ENCODE data around the gene SULT1A1. TPM values are rescaled to one million over a fixed set of nuclear protein-coding genes. Genes with fewer than 3 reads are reported as not detected.

The SULT1A1 gene
- total and polyA plus RNA-seq, 2 of the 13 experiments (the other 11 are each of a cell fraction or from before 2014, with no cell fraction given), result 114 to 147 TPM

GRCh38 chr16:28617874-28618273 lies 8.0 kb upstream of the SULT1A1 start (continued):
- TF ChIP-seq HNF1A (IDR thresholded peaks at IDR 0.05; ENCODE audit: low read depth) (no peak), HNF1A (CRISPR knock-in tag; IDR thresholded peaks at IDR 0.05; ENCODE audit: borderline replicate concordance) (no peak), MYC (CRISPR knock-in tag; IDR thresholded peaks at IDR 0.05; ENCODE audit: borderline replicate concordance) (no peak), KAT7 (CRISPR knock-in tag; IDR thresholded peaks at IDR 0.05; ENCODE audit: borderline replicate concordance) (no peak), ZNF574 (CRISPR knock-in tag; IDR thresholded peaks at IDR 0.05) (no peak), KDM6A (CRISPR knock-in tag; IDR thresholded peaks at IDR 0.05; ENCODE audit: low read depth) (no peak), MAFK (conservative IDR thresholded peaks at IDR 0.05 in 1 of 2, IDR thresholded peaks at IDR 0.05 in 1 of 2; ENCODE audit: low read length in 2 of 2) (no peak), ZNF589 (CRISPR knock-in tag; conservative IDR thresholded peaks at IDR 0.05) (no peak), HMGA1 (CRISPR knock-in tag; conservative IDR thresholded peaks at IDR 0.05) (no peak), AGO1 (IDR thresholded peaks at IDR 0.05; ENCODE audit: low read depth, low read length, poor library complexity, severe bottlenecking) (no peak), ERF (CRISPR knock-in tag; IDR thresholded peaks at IDR 0.05) (no peak), PHF21A (CRISPR knock-in tag; IDR thresholded peaks at IDR 0.05) (peak; percentile 73), FOXA3 (CRISPR knock-in tag; IDR thresholded peaks at IDR 0.05) (no peak), HHEX (CRISPR knock-in tag; IDR thresholded peaks at IDR 0.05) (no peak), RFXAP (CRISPR knock-in tag; IDR thresholded peaks at IDR 0.05; ENCODE audit: borderline replicate concordance) (no peak), ZSCAN21 (CRISPR knock-in tag; IDR thresholded peaks at IDR 0.05; ENCODE audit: borderline replicate concordance) (no peak), RFX5 (IDR thresholded peaks at IDR 0.05; ENCODE audit: low read depth, low read length) (no peak), DZIP1 (CRISPR knock-in tag; IDR thresholded peaks at IDR 0.05) (no peak), CERS6 (CRISPR knock-in tag; IDR thresholded peaks at IDR 0.05) (no peak), ZNF510 (CRISPR knock-in tag; IDR thresholded peaks at IDR 0.05; ENCODE audit: low read depth) (no peak), ZNF501 (CRISPR knock-in tag; IDR thresholded peaks at IDR 0.05) (no peak), ZNF180 (CRISPR knock-in tag; IDR thresholded peaks at IDR 0.05; ENCODE audit: borderline replicate concordance, low read depth) (no peak)
